ENCODE measurements around the gene CACTIN. TPM values are rescaled to one million over a fixed set of nuclear protein-coding genes. Genes with fewer than 3 reads are reported as not detected.

The CACTIN gene
- total and polyA plus RNA-seq, 2 of the 4 experiments (the other 2 are of a cell fraction), result 10.8 to 19.5 TPM

GRCh38 chr19:3589949-3590348, 36.6 kb downstream of the CACTIN start:
- TF ChIP-seq MAZ (IDR thresholded peaks at IDR 0.05; ENCODE audit: borderline replicate concordance, low read depth, low read length) (no peak), POLR2A (IDR thresholded peaks at IDR 0.05; ENCODE audit: low read depth, low read length) (no peak), ELK1 (IDR thresholded peaks at IDR 0.05; ENCODE audit: borderline replicate concordance, low read depth, low read length) (no peak)
- H3K9me1 ChIP-seq (ENCODE audit: insufficient read depth, low read length), result no peaks in the 10 kb centered on the region
- no peak overlapping the region for H2AFZ ChIP-seq (replicated peaks; ENCODE audit: low read length, poor library complexity)
- no peak overlapping the region for H3K23ac ChIP-seq (ENCODE audit: low read depth, low read length)
- dilution Hi-C loops (cut with HindIII; ENCODE audit: low sequenced_read_pairs, unreplicated experiment) (no loop called here), in situ Hi-C loops (cut with MboI; ENCODE audit: low sequenced_read_pairs) (no loop called here), intact Hi-C loops (cut with micrococcal nuclease) (no loop called here)
- H4K91ac ChIP-seq (ENCODE audit: insufficient read depth, low read depth, low read length), result no peak overlapping the region
- no peak overlapping the region for H2BK15ac ChIP-seq (ENCODE audit: low read depth, low read length)
- no peak overlapping the region for H2BK120ac ChIP-seq (ENCODE audit: low read depth, low read length)
- CTCF ChIA-PET, result no interaction called here
- no peaks in the 10 kb centered on the region for H3K4me1 ChIP-seq (ENCODE audit: control insufficient read depth, insufficient read depth, low read length)
- POLR2A ChIA-PET (ENCODE audit: unreplicated experiment), result no interaction called here
- H2BK20ac ChIP-seq (ENCODE audit: low read depth, low read length), result no peak overlapping the region
- H2AK5ac ChIP-seq (ENCODE audit: low read depth, low read length), result no peak overlapping the region
- no peak overlapping the region for H3K56ac ChIP-seq (ENCODE audit: extremely low read depth, insufficient read depth, low read length)
- H4K20me1 ChIP-seq (ENCODE audit: insufficient read depth, low read length), result no peaks in the 10 kb centered on the region
- H3K27ac ChIP-seq (ENCODE audit: insufficient read depth, low read length), result no peak overlapping the region
- no peaks in the 10 kb centered on the region for H3K36me3 ChIP-seq (ENCODE audit: control insufficient read depth, insufficient read depth, low read length)
- H4K8ac ChIP-seq (ENCODE audit: low read depth in 2 of 2, low read length in 2 of 2), result no peak overlapping the region
- H3K18ac ChIP-seq (ENCODE audit: low read depth, low read length), result no peak overlapping the region
- H3K4me3 ChIP-seq (ENCODE audit: insufficient read depth, low read depth, low read length), result no peak overlapping the region
- no TSS peak for BruUV-seq (replicated peaks)
- DNase-seq, result no peak
- 94% methylated on average over 7 of the region's 22 CpGs; no CpG with 5 or more reads in 1 of the 2 experiments for WGBS, 2 experiments (ENCODE audit: extremely low coverage in 2 of 2, insufficient read length in 1 of 2)
- no peak overlapping the region for H2AK9ac ChIP-seq (replicated peaks; ENCODE audit: low read depth, low read length, poor library complexity)
- H3K4me2 ChIP-seq (ENCODE audit: low read depth, low read length), result no peak overlapping the region
- no peak overlapping the region for H2BK5ac ChIP-seq (ENCODE audit: low read depth, low read length, poor library complexity, severe bottlenecking)
- no peaks in the 10 kb centered on the region; the same call in 1 of the 2 replicates for H3K9me3 ChIP-seq (ENCODE audit: control insufficient read depth, insufficient read depth, low read length)
- peaks cover 13% of the 10 kb centered on the region for H3K27me3 ChIP-seq (ENCODE audit: control insufficient read depth, insufficient read depth, low read length)
- no peak overlapping the region for H3K4ac ChIP-seq (ENCODE audit: low read depth, low read length)
- H3K79me1 ChIP-seq (ENCODE audit: low read depth in 1 of 2, low read length in 2 of 2), result no peaks in the 10 kb centered on the region
- no peak overlapping the region for H3K9ac ChIP-seq (ENCODE audit: low read depth, low read length)
- no peak overlapping the region for H4K5ac ChIP-seq (ENCODE audit: low read depth, low read length)
- H3K14ac ChIP-seq (replicated peaks; ENCODE audit: low read depth, low read length), result no peak overlapping the region
- no peak for ATAC-seq (ENCODE audit: low read depth)

Measured in IMR-90 (cell line).